OCI-LY1 (cell line): ENCODE data around the gene GALNT10.

Source experiments
- CTCF ChIP-seq: fragments of 200-600 bp; sonication (generic), shearing (Covaris generic); IDR thresholded peaks from 2 replicates; pipeline ENCODE4 v1.5.1; 2017; ENCODE audit warnings: mild to moderate bottlenecking, antibody characterized with exemption, low read length, moderate library complexity, mixed read lengths
- EZH2 ChIP-seq: fragments of 200-600 bp; sonication (generic), shearing (Covaris generic); IDR thresholded peaks from 2 replicates; pipeline ENCODE4 v1.8.0; 2017; ENCODE audit warnings: borderline replicate concordance, mixed run types, mild to moderate bottlenecking, antibody characterized with exemption, low read length, moderate library complexity, mixed read lengths

GRCh38 chr5:154190595-154191304 lies at the start of gene GALNT10:
- TF ChIP-seq CTCF (no peak), EZH2 (no peak)
